Measurements from ENCODE around the gene CEP104. TPM values are rescaled to one million over a fixed set of nuclear protein-coding genes. Genes with fewer than 3 reads are reported as not detected.

Gene CEP104
- total RNA-seq, 1 donor from 2014 or later, result 23.1 TPM

DNA sequence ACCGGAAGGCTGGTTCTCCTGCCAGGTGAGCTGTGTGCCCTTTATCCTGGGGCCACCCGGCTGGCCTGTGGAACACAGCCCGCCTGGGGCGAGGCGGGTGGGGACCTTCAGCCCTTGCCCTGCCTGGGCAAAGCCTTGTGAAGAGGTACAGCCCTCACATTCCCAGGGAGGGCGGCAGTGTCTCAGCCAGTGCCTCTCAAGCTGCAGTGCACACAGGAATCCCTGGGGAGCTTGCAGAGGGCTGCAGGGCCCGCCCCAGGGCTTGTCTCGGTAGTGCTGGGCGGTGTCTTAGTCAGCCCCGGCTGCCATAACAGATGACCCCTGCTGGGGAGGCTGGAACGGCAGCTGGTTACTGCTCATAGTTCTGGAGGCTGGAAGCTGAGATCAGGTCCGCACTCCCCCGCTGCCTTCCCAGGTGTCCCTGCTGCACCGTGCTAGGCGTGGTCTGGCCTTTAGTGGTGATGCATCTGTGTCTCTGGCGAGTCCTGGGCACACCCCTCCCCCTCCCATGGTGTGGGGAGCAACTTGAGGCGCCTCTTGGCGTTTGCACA lies 12.8 kb upstream of the CEP104 start:
- DNase-seq (ENCODE audit: low read depth), result peak; percentile 54

DNA sequence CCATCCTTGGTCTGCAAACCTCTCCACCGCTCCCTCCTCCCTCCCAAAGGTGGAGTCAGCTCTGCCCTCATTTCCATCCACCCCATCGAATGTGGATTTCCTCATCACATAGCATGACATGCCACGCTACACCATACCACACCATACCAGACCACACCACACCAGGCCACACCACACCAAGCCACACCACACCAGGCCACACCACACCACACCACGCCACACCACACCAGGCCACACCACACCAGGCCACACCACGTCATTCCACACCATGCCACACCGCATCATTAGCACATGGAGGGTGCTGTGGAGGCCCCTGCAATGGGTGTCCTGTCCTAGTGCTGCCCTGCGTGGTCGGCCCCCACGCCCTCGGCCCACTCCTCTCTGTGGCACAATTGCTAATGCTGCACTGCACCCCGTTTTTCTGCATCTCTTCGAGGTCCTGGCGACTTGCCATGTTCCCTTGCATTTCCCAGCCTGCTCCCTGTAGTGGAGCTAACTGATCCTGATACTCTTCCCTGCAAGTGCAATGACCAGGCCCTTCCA lies 11.5 kb upstream of the CEP104 start:
- no peak for DNase-seq (ENCODE audit: low read depth)

DNA sequence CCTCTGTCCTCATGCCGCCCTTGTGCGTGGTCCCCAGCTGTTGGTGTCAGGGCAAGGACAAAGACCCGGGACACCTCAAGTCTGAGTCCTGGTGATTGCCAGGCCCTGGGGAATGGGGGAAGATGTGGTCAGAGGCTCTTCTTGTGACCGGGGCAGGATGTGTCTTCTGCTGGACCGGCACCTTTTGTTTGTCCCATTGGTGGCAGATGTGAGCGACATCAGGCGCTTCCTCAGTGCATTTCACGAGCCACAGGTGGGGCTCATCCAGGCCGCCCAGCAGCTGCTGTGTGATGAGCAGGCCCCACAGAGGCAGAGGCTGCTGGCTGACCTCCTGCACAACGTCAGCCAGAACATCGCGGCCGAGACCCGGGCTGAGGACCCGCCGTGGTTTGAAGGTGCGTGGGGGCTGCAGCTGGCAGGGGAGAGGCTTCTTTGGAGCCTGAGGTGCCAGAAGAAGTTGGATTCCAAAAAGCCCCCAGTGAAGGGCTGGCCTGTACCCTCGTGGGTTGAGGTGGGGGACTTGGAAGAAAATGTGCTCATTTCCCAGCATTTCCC lies 8.7 kb upstream of the CEP104 start:
- no peak for DNase-seq (ENCODE audit: low read depth)

DNA sequence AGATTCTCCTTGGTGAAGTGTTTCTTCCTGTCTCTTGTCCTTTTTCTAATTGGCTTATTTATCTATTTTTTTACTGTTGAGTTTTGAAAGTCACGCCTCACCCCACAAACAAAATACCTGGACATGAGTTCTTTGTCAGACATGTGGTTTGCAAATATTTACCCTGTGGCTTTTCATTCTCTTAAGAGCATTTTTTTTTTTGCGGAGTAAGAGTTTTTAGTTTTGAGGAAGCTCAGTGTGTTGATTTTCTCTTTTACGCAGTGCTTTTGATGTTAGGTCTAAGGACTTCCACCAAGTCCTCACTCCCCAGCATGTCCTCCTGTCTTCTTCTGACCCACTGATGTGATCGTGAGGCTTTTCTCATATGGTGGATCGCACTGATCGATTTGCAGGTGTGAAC lies 7.9 kb upstream of the CEP104 start:
- DNase-seq (ENCODE audit: low read depth), result no peak

DNA sequence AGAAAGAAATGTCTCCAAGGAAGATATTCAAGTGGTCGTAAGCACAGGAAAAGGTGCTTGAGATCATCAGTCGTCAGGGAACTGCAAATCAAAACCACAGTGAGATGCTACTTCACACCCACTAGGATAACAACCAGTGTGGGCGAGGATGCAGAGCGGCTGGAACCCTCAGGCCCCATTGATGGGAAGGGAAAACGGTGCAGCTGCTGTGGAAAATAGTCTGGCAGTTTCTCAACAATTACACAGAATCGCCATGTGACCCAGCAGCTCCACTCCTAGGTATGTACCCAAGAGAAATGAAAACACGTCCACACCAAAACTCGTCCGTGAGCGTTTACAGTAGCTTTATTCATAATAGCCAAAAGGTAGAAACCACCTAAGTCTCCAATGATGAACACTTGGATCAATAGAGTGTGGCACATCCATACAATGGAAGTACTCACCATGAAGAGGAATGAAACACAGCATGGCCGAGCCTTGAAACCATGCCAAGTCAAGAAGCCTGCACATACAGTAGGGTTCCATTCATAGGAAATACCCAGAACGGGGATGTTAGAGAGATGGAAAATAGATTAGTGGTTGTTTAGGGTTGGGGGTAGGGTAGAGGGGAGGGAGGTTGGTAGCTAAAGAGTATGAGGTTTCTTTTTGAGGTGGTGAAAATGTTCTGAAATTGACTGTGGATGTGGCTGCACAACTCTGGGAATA lies 6.4 kb upstream of the CEP104 start:
- DNase-seq (ENCODE audit: low read depth), result peak; percentile 78

DNA sequence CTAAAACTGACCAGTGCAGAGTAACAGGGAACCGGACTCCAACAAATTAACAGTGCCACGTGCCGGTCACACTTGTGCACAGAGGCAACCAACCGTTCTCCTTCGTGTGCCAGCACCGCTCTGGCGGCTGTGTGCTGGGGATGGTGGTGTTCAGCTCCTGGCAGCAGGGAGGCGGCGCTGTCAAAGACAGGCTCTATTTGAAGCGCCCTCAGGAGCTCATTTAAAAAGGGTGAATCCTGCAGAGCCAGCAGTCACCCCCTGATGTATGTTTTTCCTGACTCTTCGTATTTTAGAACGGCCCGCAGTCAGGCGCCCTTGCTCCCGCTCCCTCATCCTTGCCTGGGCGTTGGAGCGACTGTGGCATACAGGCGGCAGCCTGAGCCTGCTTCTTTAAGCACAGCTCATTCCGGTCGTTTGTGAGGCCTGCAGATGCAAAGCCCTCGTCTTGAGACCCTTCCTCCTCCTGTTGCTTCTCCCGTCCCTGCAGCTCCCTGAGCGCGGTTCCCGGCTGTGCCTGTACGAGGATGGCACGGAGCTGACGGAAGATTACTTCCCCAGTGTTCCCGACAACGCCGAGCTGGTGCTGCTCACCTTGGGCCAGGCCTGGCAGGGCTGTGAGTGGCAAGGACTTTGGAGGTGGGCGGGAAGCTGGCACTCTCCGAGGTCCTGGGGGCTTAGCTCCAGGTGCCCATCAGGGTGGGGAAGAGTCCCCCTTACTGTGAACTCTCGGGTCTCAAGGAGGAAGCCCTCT lies 1.4 kb upstream of the CEP104 start:
- peak; percentile 36 for DNase-seq (ENCODE audit: low read depth)

DNA sequence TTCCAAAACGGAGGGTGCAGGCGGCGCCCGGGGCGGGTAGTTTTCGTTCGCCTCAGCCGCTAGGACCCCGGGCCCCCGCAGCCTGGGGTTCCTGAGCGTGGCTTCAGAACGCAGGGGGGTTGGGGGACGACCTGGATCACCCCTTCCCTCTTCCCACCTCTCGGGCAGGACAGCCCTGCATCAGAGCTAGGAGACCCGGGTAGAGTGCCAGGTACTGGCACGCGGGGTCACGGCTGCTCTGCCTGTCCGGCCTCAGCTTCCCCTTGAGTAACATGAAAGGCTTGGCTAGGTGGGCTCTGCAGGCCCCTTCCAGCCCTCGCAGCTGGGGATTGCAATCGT lies 749 bp upstream of the CEP104 start:
- DNase-seq (ENCODE audit: low read depth), result no peak

DNA sequence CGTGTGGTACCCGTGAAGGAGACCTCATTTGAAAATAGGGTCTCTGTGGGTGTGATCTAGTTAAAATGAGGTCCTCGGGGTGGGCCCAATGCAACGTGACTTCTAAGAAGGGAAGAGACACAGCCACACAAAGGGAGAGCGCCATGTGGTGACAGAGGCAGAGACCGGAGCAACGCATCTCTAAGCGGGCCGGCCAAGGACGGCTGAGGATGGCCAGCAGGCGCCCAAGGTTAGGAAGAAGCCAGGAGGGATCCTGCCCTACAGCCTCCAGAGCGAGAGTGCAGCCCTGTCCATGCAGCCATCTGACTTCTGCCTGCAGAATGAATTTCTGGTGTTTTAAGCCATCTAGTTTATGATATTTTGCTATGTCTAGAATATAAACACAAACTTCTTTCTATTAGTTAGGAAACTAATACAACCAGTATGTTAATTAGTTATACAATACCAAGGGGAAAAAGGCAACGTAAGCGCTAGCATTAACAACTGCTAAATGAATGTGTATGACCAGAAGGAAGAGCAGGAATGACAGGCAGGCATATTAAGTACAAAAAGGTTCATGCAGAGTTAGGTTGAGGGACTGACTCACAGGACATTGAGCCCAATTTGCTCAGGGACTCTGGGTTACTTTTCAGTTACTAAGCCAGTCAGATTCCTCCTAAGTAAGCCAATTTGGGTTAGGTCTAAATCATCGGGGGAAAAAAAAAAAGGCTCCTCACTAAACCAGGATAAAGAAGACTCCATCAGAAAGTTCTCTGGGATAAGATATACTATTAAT lies 4.1 kb downstream of the CEP104 start:
- no peak for DNase-seq (ENCODE audit: low read depth)

DNA sequence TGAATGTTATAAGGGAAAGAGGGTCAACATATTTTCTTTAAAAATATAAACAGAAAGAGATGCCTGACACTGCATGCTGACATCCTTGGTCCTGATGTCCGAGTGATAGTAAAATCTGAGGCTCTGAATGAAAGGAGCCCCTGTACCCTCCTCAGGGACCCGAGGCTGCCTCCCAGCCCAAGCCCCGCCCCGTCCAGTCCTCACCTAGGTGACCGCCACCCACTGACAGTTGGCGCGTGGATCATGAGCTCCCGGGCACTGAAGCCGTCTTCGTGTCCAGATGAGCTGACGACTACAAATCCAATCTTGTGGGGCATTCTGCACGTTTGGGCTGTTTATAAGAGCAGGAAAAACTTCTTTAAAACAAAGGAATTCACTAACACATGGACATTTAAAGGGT lies 4.9 kb downstream of the CEP104 start:
- no peak for DNase-seq (ENCODE audit: low read depth)

DNA sequence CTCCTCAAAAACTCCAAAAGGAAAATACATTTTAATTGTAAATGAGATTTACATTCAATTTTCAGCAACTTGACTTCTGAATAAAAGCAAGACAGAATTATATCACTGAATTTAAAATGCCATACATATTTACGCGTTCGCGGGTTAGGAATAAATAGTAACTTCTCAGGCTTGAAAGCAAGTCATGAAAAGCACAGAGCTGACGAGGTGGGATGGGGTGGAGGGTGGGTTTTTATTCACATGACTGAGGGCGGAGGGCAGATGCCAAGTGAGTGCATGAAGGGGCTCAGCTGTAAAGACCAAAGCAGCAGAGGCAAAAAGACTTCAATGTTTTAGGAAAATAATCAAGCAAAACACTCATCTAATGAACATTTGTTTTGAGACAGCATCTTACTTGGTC lies 5.7 kb downstream of the CEP104 start:
- no peak for DNase-seq (ENCODE audit: low read depth)

DNA sequence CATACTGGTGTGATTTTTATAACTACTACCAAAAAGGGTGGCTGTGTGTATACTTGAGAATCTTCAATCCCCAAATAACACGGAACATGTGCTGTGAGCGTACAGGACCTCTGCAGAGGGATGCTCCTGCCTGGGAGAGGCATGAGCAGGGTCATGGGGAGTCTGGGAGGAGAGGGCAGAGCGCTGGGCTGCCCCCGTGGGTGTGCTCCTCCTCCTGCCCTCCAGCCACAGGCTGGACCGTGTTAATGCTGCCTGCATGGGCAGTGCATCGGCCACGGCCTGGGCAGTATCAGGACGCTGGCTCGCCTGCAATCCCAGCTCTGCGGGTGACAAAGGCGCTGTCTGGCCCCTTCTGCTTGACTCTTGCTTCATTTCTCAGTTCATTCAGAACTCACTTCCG lies 6.2 kb downstream of the CEP104 start:
- DNase-seq (ENCODE audit: low read depth), result no peak

DNA sequence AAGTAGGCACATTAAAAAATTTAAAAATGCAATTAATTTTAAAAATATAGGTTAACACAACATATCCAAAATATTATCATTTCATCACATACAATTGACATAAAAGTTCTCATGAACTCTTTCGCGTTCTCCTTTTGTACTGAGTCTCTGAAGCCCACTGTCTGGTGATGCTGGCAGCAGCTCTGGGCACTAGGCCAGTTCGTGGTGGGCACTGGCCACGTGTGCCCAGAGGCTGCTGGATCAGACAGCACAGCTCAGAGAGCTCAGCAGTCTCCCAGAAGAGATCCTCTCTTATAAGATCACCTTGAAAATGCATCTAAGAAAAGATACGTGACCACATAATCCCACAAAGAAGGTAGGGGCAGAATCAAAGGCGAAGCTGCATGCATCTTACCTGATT lies 9.9 kb downstream of the CEP104 start:
- DNase-seq (ENCODE audit: low read depth), result no peak

DNA sequence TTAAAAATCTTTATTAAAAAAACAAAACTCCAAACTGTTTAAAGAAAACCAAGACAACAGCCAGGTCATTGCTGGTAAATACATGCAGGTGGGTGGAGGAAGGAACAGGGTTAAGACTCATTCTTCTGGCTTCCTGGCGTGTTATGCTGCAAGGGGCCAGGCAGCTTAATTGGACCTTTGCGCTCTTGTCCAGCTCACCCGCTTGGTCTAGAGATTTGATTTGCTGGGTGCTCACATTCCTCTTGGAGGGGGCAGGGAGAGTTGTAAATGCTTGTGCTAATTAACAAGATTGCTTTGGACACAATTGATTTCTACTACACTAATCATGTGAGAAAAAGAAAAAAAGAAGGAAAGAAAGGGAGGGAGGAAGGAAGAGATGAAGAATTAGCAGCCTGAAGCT lies 10.5 kb downstream of the CEP104 start:
- no peak for DNase-seq (ENCODE audit: low read depth)

DNA sequence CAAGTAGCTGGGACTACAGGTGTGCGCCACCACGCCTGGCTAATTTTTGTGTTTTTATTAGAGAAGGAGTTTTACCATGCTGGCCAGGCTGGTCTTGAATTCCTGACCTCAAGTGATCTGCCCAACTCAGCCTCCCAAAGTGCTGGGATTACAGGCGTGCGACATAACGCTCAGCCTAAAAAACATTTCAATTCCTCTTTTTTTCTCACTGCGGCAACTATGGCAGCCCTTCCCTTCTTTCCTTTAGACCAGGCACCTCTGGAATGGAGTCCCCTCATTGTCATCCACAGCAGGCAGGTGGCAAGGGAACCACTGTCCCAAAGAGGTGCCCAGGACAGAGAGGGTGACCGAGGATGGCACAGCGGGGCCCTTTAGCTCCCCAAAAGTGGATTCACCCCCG lies 14.1 kb downstream of the CEP104 start:
- no peak for DNase-seq (ENCODE audit: low read depth)

DNA sequence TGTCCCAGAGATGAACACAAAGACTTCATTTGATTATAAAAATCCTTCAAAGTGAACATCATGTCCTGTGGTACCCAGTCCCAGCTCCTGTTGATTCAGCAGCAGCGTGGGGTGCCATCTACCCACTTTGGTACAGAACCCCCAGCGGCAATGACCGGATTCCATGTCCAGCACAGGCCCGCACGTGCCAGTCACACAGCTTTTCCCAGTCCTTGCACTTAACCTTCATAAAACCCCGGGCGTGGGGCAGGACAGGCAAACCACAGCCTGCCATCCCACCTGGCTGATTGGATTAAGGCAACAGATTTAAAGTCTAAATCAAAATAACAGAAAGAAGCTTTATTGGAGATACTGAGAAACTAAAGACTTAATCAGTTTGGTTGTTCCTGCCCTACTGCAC lies 15.5 kb downstream of the CEP104 start:
- DNase-seq (ENCODE audit: low read depth), result no peak

DNA sequence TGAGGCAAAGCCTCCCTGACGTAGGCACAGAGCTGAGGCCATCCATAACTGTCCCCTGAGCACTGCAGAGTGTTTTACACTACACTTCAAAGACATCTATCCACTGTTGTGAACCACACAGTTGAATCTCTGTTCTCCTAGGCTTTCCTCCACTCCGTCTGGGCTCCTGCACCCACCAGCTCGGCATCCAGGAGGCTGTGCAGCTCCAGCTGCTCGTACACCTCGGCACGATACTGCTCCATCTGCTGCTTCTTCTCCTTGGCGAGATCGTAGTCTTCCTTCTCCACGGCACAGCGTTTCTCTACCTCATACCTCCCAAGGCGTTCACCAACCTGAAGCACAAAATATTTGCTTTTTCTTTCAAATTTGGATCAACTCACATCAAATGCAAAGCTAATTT lies 18.2 kb downstream of the CEP104 start:
- no peak for DNase-seq (ENCODE audit: low read depth)

DNA sequence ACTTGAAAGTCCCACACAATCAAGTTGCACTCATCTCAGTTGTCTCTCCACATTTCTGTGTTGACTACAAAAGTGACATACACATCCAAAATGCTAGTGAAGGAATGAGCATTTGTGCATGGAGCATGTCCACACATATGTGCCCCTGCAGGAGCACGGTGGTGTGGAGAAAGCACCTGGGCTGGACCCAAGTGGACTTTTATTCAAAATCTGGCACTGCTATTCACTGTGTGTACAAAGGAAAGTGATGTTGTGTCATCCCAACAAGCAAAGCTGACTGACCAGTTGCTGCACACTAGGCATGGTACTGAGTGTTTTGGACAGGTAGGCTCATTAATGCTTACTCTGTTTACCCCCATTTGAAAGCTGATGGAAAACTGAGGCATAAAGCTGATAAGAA lies 19.3 kb downstream of the CEP104 start:
- no peak for DNase-seq (ENCODE audit: low read depth)

DNA sequence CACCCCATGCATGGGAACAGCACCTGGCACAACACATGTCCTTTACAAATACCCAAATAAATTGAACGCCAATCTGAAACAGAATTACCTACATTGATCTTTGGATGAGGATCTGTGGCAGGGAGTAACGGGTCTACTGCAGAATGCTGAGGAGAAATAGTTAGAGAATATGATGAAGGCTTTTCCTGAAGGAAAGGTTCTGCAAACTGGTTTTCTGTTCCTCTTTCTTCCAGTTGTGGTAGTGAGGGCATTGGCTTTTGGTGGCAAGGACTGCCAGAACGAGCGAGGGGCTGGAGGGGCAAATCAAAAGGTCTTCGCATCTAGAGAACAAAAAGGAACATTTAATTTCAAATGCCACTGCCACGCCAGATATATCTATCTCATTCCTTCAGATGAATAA lies 19.8 kb downstream of the CEP104 start:
- DNase-seq (ENCODE audit: low read depth), result no peak

DNA sequence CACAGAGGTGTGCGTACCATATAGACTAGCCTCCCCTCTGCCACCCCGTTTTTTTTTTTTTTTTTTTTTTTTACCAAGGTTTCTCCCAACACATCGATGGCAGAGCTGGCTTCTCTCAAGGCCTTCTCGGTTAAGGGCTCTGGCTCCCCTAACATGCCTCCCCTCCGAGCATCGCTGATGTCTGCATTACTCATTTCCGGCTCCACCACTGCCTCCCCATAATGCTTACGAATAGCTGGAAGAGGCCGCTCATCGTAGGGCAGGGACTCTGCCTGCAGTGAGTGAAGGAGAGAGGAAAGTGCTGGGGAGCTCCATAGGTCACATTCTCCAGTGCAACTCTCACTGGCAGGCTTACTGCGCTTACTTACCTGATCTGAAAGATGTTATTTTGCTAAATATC lies 20.6 kb downstream of the CEP104 start:
- no peak for DNase-seq (ENCODE audit: low read depth)

DNA sequence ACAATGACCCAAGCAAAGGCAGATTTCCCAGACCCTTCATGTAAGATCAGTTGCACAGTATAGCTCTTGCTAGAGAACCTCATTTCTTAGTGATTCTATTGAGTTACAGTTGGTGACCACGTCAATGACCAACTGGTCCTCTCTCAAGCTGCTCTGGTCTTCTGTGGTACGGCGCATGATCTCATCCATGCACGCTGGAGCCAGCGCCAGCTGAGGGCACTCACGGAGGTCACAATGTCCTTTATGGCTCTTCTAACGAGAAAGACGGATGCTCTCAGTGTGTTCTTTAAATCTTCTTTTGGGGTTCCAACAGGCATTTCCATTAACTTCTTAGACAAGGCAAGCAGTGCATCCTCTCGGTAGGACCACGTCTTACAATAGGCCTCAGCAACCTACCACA lies 22.3 kb downstream of the CEP104 start:
- no peak for DNase-seq (ENCODE audit: low read depth)

DNA sequence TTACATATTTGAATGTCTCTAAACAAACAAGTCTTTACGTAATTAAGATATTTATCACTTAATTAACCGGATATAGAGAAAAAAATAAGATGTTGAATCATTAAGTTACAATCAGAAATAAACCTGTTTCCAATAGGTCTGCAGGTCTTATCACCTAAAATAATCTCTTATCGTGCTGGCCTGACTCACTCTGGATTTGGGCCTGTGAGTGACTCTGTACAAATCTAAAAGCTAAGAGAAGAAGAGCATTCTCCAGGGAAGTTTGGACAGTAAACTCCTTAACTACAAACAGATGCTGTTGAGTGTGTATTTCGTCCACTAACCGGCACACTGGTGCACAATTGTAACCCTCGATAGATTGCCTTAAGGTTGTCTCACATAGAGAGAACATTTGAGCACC lies 25.3 kb downstream of the CEP104 start:
- DNase-seq (ENCODE audit: low read depth), result no peak

DNA sequence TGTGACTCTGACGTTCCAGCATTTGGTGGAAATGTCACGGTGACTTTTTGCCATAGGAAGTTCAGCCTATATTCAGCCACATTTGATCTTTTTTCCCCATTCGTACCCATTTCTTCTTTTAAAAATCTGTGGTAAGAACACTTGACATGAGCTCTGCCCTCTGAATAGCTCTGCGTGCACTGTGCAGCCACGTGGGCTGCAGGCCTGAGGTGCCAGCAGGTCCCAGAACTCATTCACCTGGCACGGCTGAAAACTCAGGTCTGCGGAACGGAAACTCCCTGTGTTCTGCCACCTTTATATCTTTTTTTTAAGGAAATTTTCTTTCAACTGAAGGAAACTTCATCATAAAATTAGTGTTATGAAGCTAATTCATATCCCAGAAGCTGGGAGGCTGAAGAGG lies 28.6 kb downstream of the CEP104 start:
- DNase-seq (ENCODE audit: low read depth), result no peak
